PC-3 (cell line): Measurements from ENCODE around the gene MAN2A2. TPM values are rescaled to one million over a fixed set of nuclear protein-coding genes. Genes with fewer than 3 reads are reported as not detected.

Experiments
- ATAC-seq: fragments of 200-7000 bp; cut with Tn5 transposase; 2 replicates; pipeline ENCODE4 v1.9.1; 2020; ENCODE audit warnings: mild to moderate bottlenecking, moderate library complexity
- BruUV-seq: library from RNA; stranded (reverse); fragments of 400-500 nt; replicated peaks from 2 replicates; lab custom pipeline; 2021; lab: Mats Ljungman, UMichigan
- CTCF ChIA-PET: fragments of 300-600 bp; sonication (Branson Sonifier 250); formaldehyde crosslinking; loops from one replicate; lab custom pipeline; 2022; ENCODE audit warnings: antibody characterized with exemption; lab: Charles Lee
- POLR2A ChIA-PET: fragments of 300-600 bp; sonication (Branson Sonifier 250); formaldehyde crosslinking; loops from one replicate; lab custom pipeline; 2022; ENCODE audit warnings: antibody characterized with exemption; ENCODE audit not compliant: unreplicated experiment; lab: Charles Lee
- DNase-seq: peaks from one replicate; pipeline ENCODE4 v3.0.0-alpha.2; 2015
- H2AFZ ChIP-seq: fragments of 300-600 bp; sonication (generic); 2 replicates; pipeline ENCODE4 v1.6.0; 2016; ENCODE audit warnings: antibody characterized with exemption, low read length
- H3F3A ChIP-seq: fragments of 300-600 bp; sonication (generic); one replicate; pipeline ENCODE4 v1.6.0; 2017; ENCODE audit warnings: antibody characterized with exemption, low read length, control low read depth, mild to moderate bottlenecking; ENCODE audit not compliant: unreplicated experiment
- H3K27ac ChIP-seq: fragments of 300-600 bp; sonication (generic); 2 replicates; pipeline ENCODE4 v1.5.1; 2016; ENCODE audit warnings: mild to moderate bottlenecking, low read length
- H3K27me3 ChIP-seq: fragments of 300-600 bp; sonication (generic); 2 replicates; pipeline ENCODE4 v1.6.1; 2016; ENCODE audit warnings: low read length, mixed read lengths
- H3K36me3 ChIP-seq: fragments of 300-600 bp; sonication (generic); 2 replicates; pipeline ENCODE4 v1.6.1; 2016; ENCODE audit warnings: low read depth, mixed run types, low read length, mixed read lengths
- H3K4me1 ChIP-seq: fragments of 300-600 bp; sonication (generic); 2 replicates; pipeline ENCODE4 v1.5.1; 2016; ENCODE audit warnings: low read length; ENCODE audit not compliant: insufficient read depth
- H3K4me2 ChIP-seq: fragments of 300-600 bp; sonication (generic); 2 replicates; pipeline ENCODE4 v1.6.0; 2016; ENCODE audit warnings: low read length
- H3K4me3 ChIP-seq: fragments of 300-600 bp; sonication (generic); 2 replicates; pipeline ENCODE4 v1.5.1; 2016; ENCODE audit warnings: mild to moderate bottlenecking, low read length, mixed read lengths
- H3K79me2 ChIP-seq: fragments of 300-600 bp; sonication (generic); 2 replicates; pipeline ENCODE4 v1.6.1; 2017; ENCODE audit warnings: low read length, mixed read lengths
- H3K9ac ChIP-seq: fragments of 300-600 bp; sonication (generic); 2 replicates; pipeline ENCODE4 v1.6.0; 2016; ENCODE audit warnings: mild to moderate bottlenecking, low read length
- H3K9me2 ChIP-seq: fragments of 300-600 bp; sonication (generic); replicated peaks from 2 replicates; pipeline ENCODE4 v1.6.1; 2016; ENCODE audit warnings: mixed run types, low read length, mixed read lengths
- H3K9me3 ChIP-seq: fragments of 300-600 bp; sonication (generic); 2 replicates; pipeline ENCODE4 v1.6.1; 2016; ENCODE audit warnings: low read length, mixed read lengths
- H4K20me1 ChIP-seq: fragments of 300-600 bp; sonication (generic); 2 replicates; pipeline ENCODE4 v1.6.1; 2016; ENCODE audit warnings: low read length, mixed read lengths
- EZH2 ChIP-seq: fragments of 300-600 bp; sonication (generic); IDR thresholded peaks from one replicate; pipeline ENCODE4 v1.6.1; 2017; ENCODE audit warnings: antibody characterized with exemption, mild to moderate bottlenecking, low read length; ENCODE audit not compliant: unreplicated experiment
- EZH2phosphoT487 ChIP-seq: fragments of 300-600 bp; sonication (generic); IDR thresholded peaks from 2 replicates; pipeline ENCODE4 v1.6.1; 2018; ENCODE audit warnings: mild to moderate bottlenecking, antibody characterized with exemption, low read length, borderline replicate concordance
- intact Hi-C: fragments of 100-400 bp; cut with micrococcal nuclease; formaldehyde crosslinking; loops from 2 replicates; pipeline ENCODE4 v1.9.0; 2023
- total RNA-seq: library from RNA; depleted of rRNA; stranded (reverse); fragments of >200 nt; gene quantifications from 2 replicates; pipeline ENCODE4 v1.2.3, GENCODE V29; 2014
- TF ChIP-seq, protein P1 (sequence below): fragments of 300-600 bp; sonication (generic); conservative IDR thresholded peaks from 2 replicates; pipeline ENCODE4 v1.5.1; 2017; ENCODE audit warnings: antibody characterized with exemption, low read depth, mild to moderate bottlenecking, low read length

The MAN2A2 gene
- total RNA-seq, 1 experiment from 2014 or later = 19.8 TPM

DNA sequence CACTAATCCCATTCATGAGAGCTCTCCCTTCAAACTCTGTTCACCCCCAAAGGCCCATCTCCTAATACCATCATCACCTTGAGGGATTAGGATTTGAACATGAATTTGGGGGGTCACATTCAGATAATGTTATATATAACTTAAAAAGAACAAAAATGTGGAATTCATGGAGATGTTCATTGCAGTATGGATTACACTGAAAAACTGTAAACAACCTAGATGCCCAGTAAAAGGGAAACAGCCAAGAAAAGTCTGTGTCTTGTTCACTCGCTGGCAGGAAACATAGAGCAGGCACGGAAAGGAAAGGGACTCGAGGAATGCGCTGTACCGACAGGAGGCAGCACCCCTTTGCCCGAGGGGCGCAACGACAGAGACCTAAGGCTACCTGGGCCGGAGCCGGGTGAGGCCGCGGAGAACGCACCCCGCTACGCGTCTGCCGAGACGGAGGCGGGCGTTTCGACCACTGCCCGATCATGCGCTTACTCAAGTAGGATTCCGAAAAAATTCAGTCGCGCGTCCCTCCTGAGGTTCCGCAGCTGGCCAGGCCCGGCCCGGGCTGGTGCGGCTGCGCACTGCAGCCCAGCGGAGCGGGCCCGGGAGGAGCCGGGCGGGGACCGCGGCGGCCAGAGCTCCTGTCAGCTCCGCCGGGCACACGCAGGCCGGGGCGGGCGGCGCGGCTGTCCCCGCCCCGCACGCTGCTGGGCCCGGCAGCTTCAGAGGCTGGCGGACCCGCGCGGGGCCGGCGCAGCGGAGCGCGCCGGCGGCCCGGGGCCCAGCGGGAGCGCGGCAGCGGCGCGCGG lies 862 bp upstream of the MAN2A2 start:
- POLR2A ChIA-PET = interaction anchor here (0.6 to 1.0 kb wide), 2 partner anchors 32 to 513 kb away, joined by 3 to 6 read pairs; partner anchors contain the start of gene UNC45A
- peak overlapping the region; percentile 88 for H3K4me3 ChIP-seq
- peaks cover 16% of the 10 kb centered on the region; the same call in 1 of the 2 replicates for H3K79me2 ChIP-seq
- H3K9me2 ChIP-seq = no peaks in the 10 kb centered on the region
- DNase-seq = peak; percentile 83
- intact Hi-C loops = loop anchor here (2.0 kb wide), 1 partner anchor 29 kb away; no protein-coding TSS in a partner anchor
- peaks cover 13% of the 10 kb centered on the region for H3K4me1 ChIP-seq
- ATAC-seq = peak; percentile 89
- no peak overlapping the region for H3K27ac ChIP-seq
- H4K20me1 ChIP-seq = no peaks in the 10 kb centered on the region
- TSS peak; percentile 68 for BruUV-seq
- no peaks in the 10 kb centered on the region for H3K9me3 ChIP-seq
- H3K4me2 ChIP-seq = peak overlapping the region; percentile 91
- peaks cover 10% of the 10 kb centered on the region for H3K36me3 ChIP-seq
- TF ChIP-seq EZH2 = no peak
- TF ChIP-seq, protein P1, sequence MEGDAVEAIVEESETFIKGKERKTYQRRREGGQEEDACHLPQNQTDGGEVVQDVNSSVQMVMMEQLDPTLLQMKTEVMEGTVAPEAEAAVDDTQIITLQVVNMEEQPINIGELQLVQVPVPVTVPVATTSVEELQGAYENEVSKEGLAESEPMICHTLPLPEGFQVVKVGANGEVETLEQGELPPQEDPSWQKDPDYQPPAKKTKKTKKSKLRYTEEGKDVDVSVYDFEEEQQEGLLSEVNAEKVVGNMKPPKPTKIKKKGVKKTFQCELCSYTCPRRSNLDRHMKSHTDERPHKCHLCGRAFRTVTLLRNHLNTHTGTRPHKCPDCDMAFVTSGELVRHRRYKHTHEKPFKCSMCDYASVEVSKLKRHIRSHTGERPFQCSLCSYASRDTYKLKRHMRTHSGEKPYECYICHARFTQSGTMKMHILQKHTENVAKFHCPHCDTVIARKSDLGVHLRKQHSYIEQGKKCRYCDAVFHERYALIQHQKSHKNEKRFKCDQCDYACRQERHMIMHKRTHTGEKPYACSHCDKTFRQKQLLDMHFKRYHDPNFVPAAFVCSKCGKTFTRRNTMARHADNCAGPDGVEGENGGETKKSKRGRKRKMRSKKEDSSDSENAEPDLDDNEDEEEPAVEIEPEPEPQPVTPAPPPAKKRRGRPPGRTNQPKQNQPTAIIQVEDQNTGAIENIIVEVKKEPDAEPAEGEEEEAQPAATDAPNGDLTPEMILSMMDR = peak; percentile 74
- no peak for TF ChIP-seq EZH2phosphoT487
- H3K9ac ChIP-seq = peak overlapping the region; percentile 64
- CTCF ChIA-PET = interaction anchor here (0.6 to 1.2 kb wide), 4 partner anchors 12 to 187 kb away, joined by 4 to 16 read pairs (median 5); partner anchors contain the start of gene HDDC3
- H3F3A ChIP-seq = no peaks in the 10 kb centered on the region
- H3K27me3 ChIP-seq = no peaks in the 10 kb centered on the region
- H2AFZ ChIP-seq = peak overlapping the region; percentile 96

DNA sequence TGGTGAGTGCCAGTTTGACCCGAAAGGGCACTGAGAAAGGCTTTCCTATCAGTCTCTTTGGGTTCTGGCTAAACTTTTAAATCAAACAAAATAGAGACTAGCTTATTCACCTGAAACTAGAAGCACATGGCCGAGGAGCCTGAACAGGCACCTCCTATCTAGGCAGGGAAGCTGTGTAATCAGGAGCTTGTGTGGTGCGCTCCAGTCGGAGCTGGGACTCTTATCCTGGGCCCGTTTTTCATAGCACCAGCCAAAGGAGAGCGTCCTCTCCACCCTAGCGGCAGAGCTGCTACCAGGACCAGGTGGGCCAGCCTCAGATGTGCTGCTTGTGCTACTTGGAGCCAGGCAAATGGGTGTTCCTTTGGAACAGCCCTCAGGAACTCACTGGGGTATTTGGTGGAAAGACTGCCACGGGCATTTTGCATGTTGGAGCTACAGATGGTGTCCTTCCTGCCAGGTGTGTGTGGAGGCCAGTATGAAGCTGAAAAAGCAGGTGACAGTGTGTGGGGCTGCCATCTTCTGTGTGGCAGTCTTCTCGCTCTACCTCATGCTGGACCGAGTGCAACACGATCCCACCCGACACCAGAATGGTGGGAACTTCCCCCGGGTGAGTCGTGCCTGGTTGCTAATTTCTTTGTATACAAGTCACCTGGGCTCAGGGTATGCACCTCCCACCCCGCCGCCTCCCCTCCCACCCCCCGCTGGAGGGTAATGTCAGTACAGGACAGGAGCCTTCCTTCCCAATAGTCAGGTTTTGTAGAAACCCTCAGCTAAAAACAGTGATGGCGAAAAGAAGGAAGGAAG lies 833 bp downstream of the MAN2A2 start:
- H3F3A ChIP-seq = no peaks in the 10 kb centered on the region
- ATAC-seq (peak; percentile 36), DNase-seq (peak; percentile 60)
- H3K4me2 ChIP-seq = peak overlapping the region; percentile 94
- H3K27ac ChIP-seq = no peak overlapping the region
- peaks cover 16% of the 10 kb centered on the region; the same call in 1 of the 2 replicates for H3K79me2 ChIP-seq
- H3K9me2 ChIP-seq = no peaks in the 10 kb centered on the region
- H4K20me1 ChIP-seq = no peaks in the 10 kb centered on the region
- H3K4me3 ChIP-seq = peak overlapping the region; percentile 84
- peak overlapping the region; percentile 61 for H3K9ac ChIP-seq
- BruUV-seq = TSS peak; percentile 47
- H3K4me1 ChIP-seq = peaks cover 13% of the 10 kb centered on the region
- POLR2A ChIA-PET = interaction anchor here (0.6 kb wide), 1 partner anchor 28 kb away, joined by 3 read pairs; no protein-coding TSS in a partner anchor
- no peaks in the 10 kb centered on the region for H3K9me3 ChIP-seq
- no peaks in the 10 kb centered on the region for H3K27me3 ChIP-seq
- peaks cover 11% of the 10 kb centered on the region for H3K36me3 ChIP-seq
- CTCF ChIA-PET = interaction anchor here (0.6 to 0.7 kb wide), 2 partner anchors 28 to 32 kb away, joined by 3 read pairs; no protein-coding TSS in a partner anchor
- TF ChIP-seq, protein P1 = peak; percentile 34; the same call in 1 of the 2 replicates
- no peak for TF ChIP-seq EZH2
- TF ChIP-seq EZH2phosphoT487 = no peak
- intact Hi-C loops = loop anchor here (2.0 kb wide), 1 partner anchor 27 kb away; no protein-coding TSS in a partner anchor
- peak overlapping the region; percentile 90 for H2AFZ ChIP-seq
